COLO668 (cell line): Measurements from ENCODE around the gene ETFBKMT.
"Not testable (repeated sequence)": the region's sequence is repeated elsewhere in the genome, so short reads cannot be mapped to it uniquely, and the experiment has no call there.

Experiments
- DNase-seq: peaks from one replicate; lab custom pipeline; 2025; ENCODE audit not compliant: unreplicated experiment; lab: John Stamatoyannopoulos, UW

Gene ETFBKMT

DNA sequence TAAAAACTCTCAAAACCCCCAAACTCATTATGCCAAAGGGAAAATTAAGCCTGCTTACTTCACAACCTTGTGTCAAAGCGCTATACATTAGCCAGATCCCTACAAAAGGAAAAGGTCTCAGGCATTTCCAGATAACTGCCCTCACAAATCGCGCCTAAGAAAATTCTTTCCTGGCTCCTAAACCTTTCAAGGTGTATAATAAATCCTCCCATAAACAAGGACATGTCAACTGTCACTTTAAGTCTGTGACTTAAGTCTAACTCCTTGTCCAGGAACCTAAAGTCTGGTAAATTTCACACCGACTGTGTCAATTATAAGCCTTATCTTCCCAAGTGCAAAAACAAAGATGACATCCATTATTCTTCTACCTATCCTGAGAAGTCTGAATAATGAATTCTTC lies 4.3 kb upstream of the ETFBKMT start:
- DNase-seq: no peak

GRCh38 chr12:31655792-31656191 lies 3.7 kb upstream of the ETFBKMT start:
- DNase-seq: no peak

DNA sequence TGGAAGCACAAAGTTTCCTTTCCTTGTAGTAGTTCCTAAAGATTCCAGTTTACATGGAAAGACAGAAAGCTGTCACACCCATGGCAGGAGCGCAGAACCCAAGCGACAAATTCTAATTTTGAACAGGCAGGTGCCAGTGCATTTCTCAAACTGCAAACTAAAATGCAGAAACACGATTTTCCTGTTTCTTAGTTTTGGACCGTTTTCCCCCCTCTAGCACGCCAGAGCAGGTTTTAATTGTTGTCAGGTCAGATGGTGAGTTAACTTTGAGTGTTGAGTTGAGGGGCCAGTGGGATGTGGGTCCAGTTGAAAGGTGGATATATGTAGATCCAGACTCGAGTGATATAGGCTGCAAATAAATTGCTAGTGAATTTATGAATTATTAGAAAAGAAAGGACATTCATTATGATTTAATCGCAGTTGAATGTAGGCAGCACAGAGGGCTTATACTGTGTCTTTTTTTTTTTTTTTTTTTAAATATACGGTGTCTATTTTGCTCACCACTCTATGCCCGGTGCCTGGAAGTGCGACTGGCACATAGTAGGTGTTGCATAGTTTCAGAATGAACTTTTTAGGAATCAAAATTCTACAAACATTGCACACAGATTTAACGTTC lies 909 bp upstream of the ETFBKMT start:
- DNase-seq: no peak

- DNase-seq: no peak
Observed at GRCh38 chr12:31662176-31662849, 2.8 kb downstream of the ETFBKMT start.

GRCh38 chr12:31663576-31663975 lies 4.1 kb downstream of the ETFBKMT start:
- DNase-seq: no peak

DNA sequence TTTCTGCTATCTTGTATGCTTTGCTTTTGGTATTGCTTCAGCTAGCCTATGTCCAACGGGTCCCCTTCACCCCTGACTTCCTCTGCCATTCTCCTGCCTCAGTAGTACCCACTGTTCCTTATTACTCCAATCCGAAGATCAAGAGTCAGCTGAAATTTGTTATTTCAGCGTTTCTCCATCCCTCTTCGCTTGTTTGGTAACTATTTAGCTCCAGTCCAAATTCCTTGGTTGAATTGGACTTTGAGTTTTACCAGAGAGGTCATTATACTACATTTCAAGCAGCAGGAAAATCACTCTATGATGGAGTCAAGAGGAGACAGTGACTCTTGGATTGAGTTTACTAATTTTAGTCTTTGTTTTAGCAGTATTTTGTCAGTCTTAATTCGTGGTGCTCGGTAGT lies 4.5 kb downstream of the ETFBKMT start:
- no peak for DNase-seq

DNA sequence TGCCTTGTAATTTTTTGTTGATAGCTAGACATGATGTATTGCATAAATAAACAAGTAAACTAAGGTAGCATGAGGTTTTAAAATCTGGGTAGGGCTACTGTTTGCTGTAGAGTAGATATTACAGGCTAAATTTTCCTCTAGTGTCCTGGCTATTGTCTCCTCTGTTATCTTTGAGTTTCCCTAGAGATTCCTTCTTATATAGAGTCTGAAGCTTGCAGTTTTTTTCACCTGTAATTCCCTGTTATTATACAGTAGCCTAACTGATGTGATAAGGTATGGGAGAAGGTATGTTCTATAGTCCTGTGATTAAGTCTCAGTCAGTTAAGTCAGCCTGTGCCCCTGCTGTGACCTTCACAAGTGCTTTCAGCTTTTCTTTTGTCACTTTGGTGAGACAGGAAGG lies 9.5 kb downstream of the ETFBKMT start:
- no peak for DNase-seq

- not testable (repeated sequence) for DNase-seq
Observed at GRCh38 chr12:31669582-31669981, 10.1 kb downstream of the ETFBKMT start.

- DNase-seq: no peak
Observed at GRCh38 chr12:31672521-31672920, 13.0 kb downstream of the ETFBKMT start.

- DNase-seq: peak; percentile 57
Observed at GRCh38 chr12:31682136-31682962, 22.9 kb downstream of the ETFBKMT start.

GRCh38 chr12:31685801-31686200 lies 26.3 kb downstream of the ETFBKMT start:
- DNase-seq: no peak

GRCh38 chr12:31687101-31687527 lies 27.6 kb downstream of the ETFBKMT start:
- DNase-seq: no peak

GRCh38 chr12:31689921-31690320 lies 30.4 kb downstream of the ETFBKMT start:
- not testable (repeated sequence) for DNase-seq

- no peak for DNase-seq
Observed at GRCh38 chr12:31702047-31702446, 42.6 kb downstream of the ETFBKMT start.

DNA sequence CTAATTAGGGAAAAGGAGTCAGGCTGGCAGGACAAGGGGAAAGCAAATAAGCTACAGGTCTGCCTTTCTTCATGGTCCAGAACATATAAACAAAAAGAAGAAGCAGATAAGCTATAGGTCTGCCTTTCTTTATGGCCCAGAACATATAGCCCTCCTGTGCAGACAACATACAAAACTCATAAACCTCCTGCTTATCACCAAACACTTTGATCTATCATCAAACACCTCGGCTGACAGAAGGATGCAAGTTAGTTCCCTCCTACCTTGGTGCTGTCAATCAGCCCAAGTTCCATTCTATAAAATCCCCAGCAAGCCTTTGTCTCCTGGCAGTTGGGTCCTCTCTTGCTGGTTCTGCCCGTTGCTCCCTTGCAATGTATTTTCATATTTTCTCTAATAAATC lies 46.1 kb downstream of the ETFBKMT start:
- no peak for DNase-seq

- DNase-seq: not testable (repeated sequence)
Observed at GRCh38 chr12:31708118-31708517, 48.6 kb downstream of the ETFBKMT start.

- no peak for DNase-seq
Observed at GRCh38 chr12:31710021-31710818, 50.7 kb downstream of the ETFBKMT start.

DNA sequence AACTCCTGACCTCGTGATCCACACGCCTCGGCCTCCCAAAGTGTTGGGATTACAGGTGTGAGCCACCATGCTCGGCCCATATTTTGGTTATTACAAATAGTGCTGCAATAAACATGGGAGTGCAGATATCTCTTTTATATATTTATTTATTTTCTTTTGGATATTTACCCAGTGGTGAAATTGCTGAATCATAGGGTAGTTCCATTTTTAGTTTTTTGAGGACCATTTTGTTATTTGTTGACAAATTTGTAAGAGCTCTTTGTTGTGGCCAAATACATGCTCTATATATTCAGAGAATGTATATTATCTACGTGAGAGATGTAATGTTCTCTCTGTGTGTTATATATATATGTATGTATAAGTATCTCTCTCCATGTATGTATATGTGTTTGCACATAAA lies 53.4 kb downstream of the ETFBKMT start:
- DNase-seq: no peak

DNA sequence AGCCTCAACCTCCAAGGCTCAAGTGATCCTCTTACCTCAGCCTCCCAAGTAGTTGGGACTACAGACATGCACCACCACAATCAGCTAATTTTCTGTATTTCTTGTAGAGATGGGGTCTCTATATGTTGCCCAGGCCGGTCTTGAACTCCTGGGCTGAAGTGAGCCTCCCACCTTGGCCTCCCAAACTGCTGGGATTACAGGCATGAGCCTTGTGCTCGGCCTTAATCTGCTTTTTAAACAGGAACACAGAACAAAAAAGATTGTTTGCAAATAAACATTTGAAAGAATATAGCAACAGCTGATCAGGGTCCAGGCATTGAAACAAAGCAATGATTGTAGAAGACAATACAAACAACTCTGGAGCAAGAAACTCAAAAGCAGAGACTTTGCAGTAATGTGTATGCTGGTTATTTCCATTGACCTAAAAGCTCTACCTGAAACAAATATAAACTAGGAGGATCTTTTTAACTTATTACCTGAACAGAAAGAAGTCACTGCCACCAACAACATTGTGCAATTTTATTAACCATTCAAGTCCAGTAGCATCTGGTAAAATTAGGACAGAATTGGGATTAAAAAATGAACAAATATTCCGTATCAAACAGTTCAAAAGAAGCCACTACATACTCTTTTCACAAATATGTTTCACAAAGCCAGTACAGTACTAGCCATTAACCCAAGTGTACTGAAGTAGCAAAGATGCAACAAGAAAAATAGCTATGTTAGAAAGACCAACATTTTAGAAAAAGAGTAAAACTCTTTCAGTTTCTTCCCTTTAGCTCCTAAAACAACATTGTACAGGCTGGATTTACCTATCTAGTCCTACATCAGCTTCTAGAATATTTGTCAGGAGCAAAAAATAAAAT lies 55.2 kb downstream of the ETFBKMT start:
- DNase-seq: no peak

DNA sequence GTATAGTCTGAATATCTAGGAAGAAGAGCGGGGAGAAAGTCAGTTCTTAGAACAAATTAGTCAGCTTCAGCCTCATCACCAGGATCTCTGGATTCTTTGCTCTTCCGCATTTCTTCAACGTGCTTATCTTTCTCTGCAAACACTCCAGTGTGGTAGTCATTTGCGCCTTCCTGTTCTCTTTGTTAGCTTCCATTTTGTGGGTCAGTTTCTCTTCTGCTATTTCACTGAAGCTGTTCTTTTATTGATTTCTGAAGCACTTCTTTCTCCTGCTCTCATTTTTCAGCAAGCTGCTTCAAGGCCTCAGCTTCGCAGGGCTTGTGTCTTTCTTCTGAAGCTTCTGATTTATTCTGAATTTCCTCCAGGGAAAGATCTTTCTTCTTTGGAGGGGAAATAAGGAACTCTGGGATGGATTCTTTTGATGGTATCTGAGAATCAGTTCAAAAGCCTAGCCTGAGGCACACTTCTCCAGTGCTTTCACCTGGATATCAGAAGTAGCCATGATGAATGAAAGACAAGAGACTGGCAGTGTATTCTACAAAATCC lies 55.9 kb downstream of the ETFBKMT start:
- DNase-seq: no peak
